Inflammatory macrophage (primary cell): Measurements from ENCODE around the gene FANCF.
"Not testable (repeated sequence)": the region's sequence is repeated elsewhere in the genome, so short reads cannot be mapped to it uniquely, and the experiment has no call there.

ENCODE experiments used
- DNase-seq, 2 donors: peaks; one replicate each; pipeline ENCODE4 v3.0.0-alpha.2; 2020 to 2022
- total RNA-seq, 18 experiments: gene quantifications; one replicate each; lab custom pipeline; 2026; ENCODE audit warnings: mixed read lengths in 6 of 18, inconsistent platforms in 2 of 18; lab: John Stamatoyannopoulos, UW

FANCF gene, protein sequence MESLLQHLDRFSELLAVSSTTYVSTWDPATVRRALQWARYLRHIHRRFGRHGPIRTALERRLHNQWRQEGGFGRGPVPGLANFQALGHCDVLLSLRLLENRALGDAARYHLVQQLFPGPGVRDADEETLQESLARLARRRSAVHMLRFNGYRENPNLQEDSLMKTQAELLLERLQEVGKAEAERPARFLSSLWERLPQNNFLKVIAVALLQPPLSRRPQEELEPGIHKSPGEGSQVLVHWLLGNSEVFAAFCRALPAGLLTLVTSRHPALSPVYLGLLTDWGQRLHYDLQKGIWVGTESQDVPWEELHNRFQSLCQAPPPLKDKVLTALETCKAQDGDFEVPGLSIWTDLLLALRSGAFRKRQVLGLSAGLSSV
- 1.9 to 14.8 (median 8.9) reads per million in 18 experiments for total RNA-seq

DNA sequence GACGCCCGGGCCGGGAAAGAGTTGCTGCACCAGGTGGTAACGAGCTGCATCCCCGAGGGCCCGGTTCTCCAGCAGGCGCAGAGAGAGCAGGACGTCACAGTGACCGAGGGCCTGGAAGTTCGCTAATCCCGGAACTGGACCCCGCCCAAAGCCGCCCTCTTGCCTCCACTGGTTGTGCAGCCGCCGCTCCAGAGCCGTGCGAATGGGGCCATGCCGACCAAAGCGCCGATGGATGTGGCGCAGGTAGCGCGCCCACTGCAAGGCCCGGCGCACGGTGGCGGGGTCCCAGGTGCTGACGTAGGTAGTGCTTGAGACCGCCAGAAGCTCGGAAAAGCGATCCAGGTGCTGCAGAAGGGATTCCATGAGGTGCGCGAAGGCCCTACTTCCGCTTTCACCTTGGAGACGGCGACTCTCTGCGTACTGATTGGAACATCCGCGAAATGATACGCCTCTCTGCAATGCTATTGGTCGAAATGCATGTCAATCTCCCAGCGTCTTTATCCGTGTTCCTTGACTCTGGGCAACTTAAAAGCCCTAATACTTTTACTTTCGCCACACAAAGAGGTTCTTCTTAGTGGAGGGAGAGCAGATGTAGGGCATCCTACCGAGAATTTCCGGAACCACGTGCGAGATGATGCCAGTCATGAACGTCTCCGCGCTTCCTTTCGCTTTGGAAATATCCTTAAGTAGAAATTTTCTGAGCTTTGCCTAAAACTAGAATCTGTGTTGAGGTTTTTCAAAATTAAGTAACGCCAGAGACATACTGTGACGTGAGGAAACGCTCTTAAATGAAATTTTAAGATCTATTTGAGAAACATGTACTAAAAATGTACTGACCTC is at the start of gene FANCF:
TSS of gene FANCF (minus strand) at position 376 of the 840 bp plus-strand sequence. CDS start at position 363, 13 bp downstream.
- peak; percentile 99 for DNase-seq

DNA sequence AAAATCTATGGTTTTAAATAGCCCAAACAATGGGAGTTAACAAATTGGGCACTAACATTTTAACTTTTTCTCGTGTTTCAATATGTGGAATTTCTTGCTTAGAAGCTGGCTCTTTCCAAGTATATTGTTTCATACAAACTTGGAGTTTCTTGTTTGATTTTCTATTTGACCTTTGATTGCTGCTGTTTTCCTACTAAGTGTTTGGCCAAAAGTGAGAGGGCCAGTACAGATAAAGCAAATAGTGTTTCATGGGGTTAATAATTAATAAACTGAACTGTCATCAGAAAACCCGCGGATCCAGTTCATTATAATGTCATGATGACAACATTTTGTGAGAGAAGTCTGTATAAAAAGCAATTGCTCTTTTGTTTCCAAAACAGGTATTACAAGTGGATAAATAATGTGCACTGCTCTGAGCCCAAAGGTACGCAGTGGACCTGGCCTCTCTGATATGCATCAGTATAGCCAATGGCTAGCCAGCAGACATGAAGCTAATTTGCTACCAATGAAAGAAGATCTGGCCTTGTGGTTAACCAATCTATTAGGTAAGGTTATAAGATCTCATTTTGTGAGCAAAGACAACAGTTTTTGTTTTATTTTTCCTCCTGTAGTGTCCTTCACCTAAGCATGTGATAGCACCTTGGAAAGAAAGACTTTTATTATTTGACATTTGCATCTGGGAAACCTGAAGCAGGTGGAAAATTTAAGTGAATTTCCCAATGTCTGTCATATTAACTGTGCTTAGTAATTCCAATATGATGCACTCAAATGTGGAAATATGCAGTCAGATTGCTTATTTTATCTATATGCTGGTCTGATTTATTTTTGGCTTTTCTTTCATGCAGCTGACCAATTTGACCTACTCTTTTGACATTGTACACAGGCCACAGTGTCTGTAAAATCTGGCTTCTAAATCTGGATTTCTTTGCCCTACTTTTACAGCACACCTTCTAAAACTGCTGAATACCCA is 49.1 kb upstream of the FANCF start:
- no peak for DNase-seq

DNA sequence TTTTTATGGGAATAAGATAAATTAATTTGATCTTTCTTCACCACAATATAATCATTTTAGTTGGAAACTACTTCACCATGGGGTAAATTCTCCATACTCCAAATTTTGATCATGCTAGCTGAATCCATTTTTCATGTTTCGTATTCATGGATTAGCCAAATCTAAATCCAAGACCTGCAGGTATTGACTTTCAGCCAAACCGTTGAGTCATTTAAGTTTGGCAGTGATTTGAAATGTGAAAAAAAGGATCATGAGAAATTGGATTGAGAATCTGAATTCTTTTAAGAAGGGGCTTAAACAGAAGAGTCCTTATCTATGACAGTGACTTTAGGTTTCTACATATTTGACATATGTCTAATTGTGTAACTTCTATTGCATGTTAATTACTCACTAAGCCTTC is 46.1 kb upstream of the FANCF start:
- DNase-seq: no peak

DNA sequence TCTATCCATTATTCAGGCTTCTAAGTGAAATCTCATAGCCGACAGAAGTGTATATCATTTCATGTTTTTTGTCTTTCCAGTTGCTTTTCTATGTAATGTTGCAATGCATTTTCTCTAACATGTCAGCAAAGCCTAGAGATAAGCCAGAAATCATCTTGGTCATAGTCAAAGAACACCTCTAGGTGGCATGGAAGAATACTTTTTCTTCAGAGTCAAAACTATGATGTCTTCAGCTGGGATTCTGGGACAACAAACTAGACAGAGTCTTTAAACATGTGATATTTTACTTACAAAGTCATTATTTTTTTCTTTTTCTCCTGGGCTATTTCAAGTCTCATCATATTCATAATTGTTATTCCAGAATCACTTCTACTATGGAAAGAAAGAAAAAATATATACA is 45.2 kb upstream of the FANCF start:
- no peak for DNase-seq

DNA sequence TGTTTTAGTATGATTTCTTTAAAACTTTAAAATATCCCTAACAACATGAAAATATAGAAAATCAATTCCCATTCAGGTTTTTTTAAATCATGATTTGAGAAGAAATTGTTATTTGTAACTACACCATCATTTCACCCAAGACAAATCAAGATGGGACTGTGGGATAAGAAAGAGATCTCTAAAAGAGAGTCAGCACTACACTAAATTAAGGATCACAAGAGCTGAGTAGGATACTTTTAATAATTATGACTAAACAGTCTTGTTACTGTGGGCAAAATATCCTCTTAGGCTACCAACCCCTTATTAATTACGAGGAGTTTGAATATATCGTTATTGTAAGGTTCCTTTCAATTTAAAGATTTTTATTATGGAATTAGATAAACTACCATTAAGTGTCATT is 43.7 kb upstream of the FANCF start:
- no peak for DNase-seq

DNA sequence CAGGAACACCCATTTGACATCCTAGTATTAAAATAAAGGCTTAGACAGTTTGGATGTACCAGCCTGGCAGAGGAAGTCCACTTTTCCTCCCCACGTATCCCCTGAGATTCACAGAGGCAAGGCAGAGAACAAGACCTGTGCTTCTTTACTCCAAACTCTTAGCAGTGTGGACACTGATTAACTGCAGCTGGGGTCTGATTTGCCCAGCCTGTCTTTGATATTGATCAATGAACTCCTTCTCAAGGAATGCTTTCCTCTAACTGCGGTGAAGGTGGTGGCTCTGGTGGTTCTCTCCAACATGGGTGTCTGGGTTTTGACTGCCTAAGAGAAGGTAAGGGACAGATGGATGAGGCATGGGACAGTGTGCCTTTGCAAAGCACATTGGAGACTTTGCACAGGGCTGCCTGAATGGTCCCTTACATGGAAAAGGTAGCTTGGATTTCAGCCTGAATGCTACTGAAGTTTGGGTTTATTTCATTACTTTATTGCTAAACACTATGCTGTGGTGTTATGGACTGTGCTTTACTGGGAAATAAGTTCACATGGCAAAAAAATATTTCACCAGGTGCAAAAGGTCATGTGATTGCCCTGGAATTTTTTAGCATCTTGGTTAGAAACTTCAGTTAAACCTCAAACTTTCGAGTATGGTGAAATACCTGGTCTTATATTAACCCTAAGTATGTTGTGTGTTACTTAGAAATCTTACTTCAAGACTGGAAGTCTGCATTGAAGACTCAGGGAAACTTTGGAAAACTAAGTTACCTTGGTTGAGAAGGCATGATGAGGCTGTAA is 42.6 kb upstream of the FANCF start:
- DNase-seq: no peak

DNA sequence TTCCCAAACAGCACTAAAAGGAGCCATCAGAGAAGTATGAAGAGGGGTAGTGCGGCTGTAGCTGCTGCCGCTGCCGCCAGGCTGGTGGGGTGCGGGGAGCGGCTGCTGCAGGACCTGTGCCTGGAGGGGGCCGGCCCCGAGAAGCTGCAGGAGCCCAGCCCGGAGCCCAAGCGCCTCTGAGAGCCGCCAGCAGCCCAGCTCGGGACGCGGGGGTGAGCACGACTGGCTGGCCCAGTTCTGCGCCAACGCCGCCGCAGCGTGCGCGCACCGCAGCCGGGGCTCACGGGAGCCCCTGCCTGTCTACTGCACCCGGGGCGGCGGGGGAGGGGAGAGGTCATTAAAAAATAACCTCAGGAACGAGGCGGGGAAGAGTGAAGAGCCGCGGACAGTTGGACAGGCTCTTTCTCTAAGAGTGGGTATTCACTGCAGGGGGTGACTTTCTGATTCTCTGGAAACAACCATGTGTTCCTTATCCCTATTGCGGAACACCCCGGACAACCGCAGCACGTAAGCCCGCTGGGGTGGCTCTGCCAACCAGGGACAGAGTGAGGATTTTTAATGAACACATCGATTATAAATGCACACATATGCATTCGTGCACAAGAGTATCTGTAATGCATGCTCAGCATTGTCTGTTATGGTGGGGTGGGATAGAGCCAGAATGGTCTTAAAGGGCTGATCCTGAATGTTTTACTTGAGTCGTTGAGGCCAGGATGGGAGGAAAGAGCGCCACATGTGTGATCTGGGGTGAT is 41.2 kb upstream of the FANCF start:
- no peak for DNase-seq

DNA sequence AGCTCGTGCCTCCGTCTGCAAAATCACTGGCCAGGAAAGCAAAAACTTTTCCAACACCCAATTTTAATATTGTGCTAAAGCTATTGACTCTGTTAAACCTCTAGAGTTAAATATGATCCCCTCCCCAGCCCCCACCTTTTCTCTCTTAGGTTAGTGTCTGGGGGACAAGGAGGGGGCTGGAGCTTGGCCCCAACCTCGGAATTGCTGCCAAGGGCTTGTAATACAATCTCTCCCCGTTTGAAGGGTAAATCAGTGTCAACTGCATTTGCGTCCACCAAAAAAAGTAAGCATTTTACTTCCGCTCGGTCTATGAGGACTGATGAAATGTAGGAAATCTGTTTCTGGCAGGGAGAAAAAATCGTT is 40.7 kb upstream of the FANCF start, which contains the start of gene GAS2:
TSS of gene GAS2 (plus strand) at position 287 of the 363 bp plus-strand sequence. CDS start 8,259 bp downstream, outside the sequence.
- no peak for DNase-seq

DNA sequence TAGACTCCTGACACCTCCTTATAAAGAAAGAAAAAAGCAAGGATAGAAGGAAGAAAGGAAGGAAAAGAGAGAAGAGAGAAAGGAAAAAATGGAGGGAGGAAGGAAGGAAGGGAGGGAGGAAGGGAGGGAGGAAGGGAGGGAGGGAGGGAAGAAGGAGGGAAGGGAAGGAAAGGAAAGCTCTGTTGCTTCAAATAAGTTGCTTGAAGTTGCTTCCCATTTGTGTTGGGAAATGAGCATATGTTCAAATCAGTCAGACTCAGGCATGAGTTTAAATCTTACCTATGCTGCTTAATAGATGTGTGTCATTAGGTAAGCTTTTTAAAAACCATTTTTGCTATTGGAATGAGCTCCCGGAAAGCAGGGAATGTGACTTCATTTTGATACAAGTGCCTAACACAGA is 34.2 kb upstream of the FANCF start:
- DNase-seq: no peak

DNA sequence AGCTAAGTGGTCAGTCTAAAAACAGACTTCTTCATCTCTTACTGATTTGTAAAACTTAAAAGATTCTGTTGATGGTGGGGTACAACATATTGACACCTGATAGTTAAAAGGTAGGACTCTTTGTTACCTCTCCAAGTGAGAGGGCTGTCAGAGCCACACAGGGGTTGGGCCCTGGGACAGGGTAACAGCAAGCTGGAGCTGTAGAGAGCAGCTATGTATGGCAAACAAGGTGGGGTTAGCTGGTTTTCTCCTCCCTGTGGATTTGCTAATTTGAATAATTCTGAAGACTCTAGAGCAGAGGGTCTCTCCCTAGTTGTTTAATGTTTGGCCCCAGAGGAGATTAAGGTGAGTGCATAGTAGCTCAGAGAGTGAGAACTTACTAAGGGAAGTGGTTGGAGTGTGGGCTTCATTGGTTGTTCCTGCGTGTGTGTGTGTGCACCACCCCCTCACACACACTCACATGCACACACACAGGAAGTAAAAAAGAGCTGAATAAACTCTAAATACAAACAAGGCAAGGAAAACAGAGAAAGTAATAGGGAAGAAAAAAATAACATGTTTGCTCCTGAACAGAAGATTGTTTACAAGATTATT is 31.6 kb upstream of the FANCF start:
- peak in 1 of 2 donors; percentile 31 for DNase-seq

DNA sequence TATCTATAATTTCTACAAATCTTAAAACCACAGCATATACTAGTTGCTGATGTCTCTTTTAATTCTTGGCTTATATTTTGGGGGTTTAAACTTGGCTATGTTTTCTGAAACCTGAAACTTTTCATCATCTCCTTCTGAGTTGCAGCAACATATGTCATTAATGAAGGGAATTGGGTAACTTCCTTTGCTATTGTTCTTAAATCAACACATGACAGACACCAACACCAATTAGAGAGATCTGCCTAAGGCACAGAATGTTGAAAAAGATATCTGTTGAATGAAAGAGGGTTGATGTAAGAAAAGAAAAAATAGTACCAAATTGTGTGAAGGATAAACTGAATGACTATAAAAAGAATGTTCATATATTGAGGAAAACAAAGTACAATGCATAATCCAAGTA is 30.5 kb upstream of the FANCF start:
- DNase-seq: peak in 1 of 2 donors; percentile 16

DNA sequence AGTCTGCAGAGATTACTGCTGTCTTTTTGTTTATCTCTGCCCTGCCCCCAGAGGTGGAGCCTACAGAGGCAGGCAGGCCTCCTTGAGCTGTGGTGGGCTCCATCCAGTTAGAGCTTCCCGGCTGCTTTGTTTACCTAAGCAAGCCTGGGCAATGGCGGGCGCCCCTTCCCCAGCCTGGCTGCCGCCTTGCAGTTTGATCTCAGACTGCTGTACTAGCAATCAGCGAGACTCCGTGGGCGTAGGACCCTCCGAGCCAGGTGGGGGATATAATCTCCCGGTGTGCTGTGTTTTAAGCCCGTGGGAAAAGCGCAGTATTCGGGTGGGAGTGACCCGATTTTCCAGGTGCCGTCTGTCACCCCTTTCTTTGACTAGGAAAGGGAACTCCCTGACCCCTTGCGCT is 26.7 kb upstream of the FANCF start:
- DNase-seq: not testable (repeated sequence)

DNA sequence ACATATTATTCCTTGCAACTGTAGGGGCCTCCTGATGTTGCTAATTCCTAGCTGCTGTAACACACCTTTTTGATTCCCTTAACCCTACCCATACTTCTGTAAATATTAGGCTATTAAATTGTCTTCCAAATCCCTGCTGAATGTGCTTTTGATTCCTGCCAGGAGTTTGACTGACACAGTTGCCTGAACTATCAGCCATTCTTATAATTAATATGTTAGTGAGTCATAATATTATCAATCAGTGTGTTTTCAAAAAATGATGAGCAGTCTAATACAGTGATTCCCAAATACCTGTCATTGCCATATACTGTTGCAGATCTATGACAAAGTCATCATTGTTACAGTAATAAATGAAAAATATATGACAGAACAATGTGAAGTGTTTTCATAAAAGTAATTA is 15.9 kb upstream of the FANCF start:
- DNase-seq: no peak

DNA sequence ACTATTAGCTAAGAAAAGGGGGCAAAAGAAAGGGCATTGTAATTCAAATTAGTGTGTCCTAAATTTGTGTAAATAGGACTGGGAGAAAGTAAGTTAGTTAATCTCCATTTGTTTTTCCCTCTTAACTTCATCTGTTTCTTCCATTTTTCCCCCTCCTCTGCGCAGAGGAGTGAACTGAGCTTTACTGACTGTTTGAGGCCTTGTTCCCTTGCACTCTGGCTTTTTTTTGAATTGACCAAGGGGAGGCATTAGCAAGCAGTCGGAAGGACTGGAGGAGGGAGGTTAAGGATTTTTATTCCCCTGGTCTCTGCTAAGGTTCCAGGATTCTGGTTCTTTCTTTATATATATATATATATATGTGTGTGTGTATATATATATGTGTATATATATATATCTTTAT is 15.2 kb upstream of the FANCF start:
- no peak for DNase-seq

DNA sequence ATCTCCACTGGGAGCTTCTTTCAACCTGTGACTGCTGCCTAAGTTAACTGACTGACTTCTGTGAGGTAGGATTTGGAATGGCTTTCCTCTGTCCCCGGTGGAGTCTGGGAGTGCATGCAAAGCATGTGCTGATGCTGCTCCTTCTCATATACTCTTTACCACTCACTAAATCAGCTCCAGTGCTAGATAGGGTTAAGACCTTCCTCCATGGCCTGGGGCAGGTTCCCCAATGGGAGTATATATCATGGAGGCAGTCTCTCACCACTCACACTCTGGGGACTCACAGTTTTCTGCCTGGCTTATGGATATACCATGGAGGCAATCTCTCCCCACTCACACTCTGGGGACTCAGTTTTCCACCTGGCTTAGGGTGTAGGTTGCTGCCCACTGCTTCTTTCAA is 10.1 kb upstream of the FANCF start:
- no peak for DNase-seq

DNA sequence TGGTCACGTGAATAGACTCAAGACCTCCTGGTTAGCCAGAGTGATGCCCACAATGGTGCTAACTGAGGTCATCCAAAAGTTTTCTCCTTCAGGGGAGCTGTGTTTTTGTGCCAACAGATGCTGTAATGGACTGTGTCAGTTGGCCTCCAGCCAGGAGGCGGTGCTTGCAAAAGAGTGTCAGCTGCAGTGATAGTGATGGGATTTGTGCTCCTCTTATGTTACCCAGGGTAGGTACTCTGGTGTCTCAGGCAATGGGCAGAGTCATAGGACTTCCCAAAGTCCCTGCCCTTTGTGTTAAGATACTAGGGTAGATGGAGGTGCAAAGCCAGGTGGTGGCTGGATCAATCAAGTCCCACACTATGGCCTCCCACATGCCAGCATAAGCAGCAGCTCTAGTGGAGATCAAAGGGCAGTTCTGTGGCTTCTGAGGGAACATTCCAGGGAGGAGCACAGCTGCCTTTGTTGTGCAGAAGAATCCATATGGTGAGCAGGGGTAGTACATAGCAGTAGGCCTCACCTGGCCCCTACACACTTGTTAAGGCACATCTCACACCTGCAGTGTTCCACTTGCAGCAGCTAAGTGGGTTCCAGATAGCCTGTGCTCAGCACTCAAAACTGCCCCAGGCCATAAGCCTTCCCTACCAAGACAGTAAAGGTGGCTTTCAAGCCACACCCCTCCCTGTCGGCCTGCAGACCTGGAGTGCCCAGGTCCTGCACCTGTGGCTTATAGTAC is 9.4 kb upstream of the FANCF start:
- DNase-seq: no peak

DNA sequence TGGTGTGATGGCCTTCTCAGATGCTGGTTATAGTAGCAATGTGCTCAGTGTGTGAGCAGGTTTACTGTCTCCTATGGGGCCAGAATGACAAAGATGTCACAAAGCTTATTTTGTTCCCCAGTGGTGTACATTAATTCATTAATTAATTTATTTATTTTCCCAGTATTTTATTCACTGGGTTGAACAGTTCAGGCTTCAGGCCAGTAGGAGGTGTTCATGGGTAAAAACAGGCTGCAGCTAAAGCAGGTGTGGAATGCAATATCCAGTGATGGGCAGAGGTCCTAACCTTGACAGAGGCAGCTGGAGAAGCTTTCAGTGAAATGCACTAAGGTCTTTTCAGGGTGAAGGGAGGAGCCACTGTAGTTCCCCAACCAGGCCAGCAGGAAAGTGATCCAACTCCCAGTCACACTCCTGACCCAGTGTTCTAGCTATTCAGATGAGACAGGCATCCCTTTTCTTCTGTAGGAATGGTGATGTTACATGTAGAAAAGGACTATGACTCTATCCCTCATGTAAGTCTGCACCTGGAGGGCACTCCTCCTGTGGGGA is 7.8 kb upstream of the FANCF start:
- DNase-seq: no peak

DNA sequence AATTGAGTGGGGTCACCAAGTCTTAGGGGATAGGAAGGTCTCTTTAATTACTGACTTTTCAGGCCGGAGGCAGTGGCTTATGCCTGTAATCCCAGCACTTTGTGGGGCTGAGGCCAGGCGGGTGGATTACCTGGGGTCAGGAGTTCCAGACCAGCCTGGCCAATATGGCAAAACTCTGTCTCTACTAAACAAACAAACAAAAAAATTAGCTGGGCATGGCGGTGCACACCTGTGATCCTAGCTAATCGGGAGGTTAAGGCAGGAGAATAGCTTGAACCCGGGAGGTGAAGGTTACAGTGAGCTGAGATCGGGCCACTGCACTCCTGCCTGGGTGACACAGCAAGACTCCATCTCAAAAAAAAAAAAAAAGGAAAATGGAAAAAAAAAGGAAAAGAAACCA is 1.8 kb upstream of the FANCF start:
- DNase-seq: no peak

DNA sequence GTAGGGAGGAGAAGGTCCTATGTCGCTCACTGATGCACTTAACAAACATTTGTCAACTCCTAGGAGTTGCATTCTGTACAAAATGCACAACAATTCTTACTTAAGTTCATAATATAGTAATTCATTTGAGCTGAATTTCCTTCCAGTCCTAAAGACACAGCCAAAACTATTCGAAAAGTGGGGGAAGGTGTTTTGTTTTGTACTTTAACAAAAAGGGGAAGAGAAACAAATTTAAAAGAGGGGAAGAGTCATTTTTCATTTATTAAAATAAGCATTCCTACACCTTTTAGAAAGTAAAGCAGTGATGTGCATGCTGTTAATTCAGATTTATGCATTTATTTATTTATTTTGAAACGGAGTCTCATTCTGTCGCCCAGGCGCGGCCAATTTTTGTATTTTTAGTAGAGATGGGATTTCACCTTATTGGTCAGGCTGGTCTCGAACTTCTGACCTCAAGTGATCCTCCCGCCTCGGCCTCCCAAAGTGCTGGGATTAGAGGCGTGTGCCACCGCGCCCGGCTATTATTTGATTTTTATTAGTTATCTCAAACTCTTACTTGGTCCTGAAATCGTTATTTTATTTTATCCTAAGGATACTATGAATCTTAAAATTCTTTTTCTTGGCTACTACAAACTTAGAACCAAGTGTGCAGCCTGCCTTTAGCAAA is 1.1 kb upstream of the FANCF start:
- DNase-seq: no peak
